ENCODE data around the gene TRIM44. TPM values are rescaled to one million over a fixed set of nuclear protein-coding genes. Genes with fewer than 3 reads are reported as not detected.
A peak's percentile ranks its signal among the peaks of the same experiment; 100 is the strongest.

The TRIM44 gene
- total RNA-seq, 1 donor from 2014 or later, result 67.4 TPM

DNA sequence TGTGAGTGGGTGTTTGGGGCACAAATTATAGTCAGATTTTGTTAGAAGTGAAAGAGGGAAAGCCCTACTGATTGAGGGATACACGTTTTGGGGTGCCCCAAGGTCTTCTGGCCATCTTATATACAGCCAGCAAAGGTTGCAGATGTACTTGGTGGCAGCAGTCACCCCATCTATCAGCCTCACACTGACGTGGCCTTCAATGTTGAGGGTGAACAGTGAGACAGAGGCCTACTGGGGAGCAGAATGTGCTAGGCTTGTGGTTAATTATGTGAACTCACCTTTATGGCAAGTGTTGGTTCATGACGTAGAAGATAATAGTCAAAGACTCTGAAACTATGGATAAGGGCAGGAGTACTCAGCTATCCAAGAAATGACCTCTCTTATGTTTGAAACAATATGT, 121.2 kb downstream of the TRIM44 start:
- peaks cover 35% of the 10 kb centered on the region for H3K4me1 Mint-ChIP-seq
- TF ChIP-seq, protein P1, sequence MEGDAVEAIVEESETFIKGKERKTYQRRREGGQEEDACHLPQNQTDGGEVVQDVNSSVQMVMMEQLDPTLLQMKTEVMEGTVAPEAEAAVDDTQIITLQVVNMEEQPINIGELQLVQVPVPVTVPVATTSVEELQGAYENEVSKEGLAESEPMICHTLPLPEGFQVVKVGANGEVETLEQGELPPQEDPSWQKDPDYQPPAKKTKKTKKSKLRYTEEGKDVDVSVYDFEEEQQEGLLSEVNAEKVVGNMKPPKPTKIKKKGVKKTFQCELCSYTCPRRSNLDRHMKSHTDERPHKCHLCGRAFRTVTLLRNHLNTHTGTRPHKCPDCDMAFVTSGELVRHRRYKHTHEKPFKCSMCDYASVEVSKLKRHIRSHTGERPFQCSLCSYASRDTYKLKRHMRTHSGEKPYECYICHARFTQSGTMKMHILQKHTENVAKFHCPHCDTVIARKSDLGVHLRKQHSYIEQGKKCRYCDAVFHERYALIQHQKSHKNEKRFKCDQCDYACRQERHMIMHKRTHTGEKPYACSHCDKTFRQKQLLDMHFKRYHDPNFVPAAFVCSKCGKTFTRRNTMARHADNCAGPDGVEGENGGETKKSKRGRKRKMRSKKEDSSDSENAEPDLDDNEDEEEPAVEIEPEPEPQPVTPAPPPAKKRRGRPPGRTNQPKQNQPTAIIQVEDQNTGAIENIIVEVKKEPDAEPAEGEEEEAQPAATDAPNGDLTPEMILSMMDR (conservative IDR thresholded peaks at IDR 0.05), result no peak
- H3K27me3 Mint-ChIP-seq (ENCODE audit: low read depth), result no peaks in the 10 kb centered on the region
- no peak for DNase-seq (ENCODE audit: low read depth, low spot score)
- no peak overlapping the region for H3K27ac Mint-ChIP-seq (ENCODE audit: unreplicated experiment)
- peaks cover 2% of the 10 kb centered on the region for H3K9me3 Mint-ChIP-seq
- peaks cover 10% of the 10 kb centered on the region for H3K36me3 Mint-ChIP-seq (ENCODE audit: low read depth)
- H3K4me3 Mint-ChIP-seq, result no peak overlapping the region

DNA sequence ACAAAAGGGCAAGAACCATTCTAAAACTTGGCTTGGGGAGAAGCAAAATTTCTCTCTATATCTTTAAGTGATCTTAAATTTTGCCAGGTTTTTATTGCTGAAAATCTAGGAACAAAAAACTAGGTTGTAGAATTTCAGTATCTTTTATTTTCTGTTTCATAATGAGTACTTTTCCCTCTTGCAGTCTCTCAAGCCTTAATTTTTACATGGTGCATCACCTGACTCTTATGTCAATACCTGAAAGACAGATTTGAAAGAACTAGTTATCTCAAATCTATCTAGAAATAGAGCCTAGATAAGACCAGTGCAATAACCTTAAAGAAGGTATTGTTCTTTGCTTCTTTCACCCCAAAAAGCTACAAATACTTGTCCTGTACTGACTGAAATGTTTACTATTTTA, 122.1 kb downstream of the TRIM44 start:
- DNase-seq (ENCODE audit: low read depth, low spot score), result no peak
- Mint-ChIP-seq H3K9me3 (no peaks in the 10 kb centered on the region), H3K4me1 (peaks cover 35% of the 10 kb centered on the region), H3K27ac (ENCODE audit: unreplicated experiment) (no peak overlapping the region), H3K27me3 (ENCODE audit: low read depth) (no peaks in the 10 kb centered on the region), H3K36me3 (ENCODE audit: low read depth) (peaks cover 3% of the 10 kb centered on the region), H3K4me3 (no peak overlapping the region)
- TF ChIP-seq, protein P1 (conservative IDR thresholded peaks at IDR 0.05), result no peak

DNA sequence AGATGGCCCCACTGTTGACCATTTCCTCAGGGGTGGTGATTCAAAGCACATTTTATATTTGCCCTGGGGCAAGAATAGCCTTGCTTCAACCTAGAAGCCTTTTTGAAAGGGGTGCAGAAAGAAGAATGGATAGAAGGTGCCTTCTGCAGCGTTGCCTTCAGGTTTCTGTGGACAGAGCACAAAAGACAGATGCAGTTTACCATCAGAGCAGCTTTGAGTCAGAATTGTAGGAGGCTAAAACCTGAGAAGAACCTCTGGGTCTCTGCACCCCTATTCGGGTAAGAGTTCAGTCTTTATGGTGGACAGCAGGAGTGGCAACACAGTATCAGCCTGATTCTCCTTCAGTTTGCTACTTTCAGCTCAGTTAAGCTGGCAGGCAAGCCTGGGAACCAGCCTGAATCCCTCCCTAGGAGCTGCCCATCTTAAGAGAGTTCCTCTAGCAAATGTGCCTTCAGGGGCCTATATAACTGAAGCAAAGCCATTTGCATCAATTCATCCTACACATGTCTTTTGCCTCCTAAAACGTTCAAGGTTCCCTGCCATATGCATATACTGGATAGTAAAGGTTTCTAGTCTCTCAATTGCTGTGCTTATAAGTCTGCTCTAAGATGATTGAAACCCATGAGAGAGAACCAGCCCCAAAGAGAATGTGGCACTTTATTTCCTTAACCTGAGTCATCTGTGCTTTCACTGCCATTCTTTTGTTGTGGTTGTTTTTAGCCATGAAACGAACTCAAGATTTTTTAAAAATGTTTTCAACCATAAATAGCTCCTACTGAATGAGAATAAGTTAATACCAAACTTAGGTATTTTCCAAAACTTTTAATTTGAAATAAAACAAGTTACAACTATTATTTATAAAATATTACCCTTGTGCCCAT, 123.0 kb downstream of the TRIM44 start:
- Mint-ChIP-seq H3K4me1 (peaks cover 32% of the 10 kb centered on the region), H3K27ac (ENCODE audit: unreplicated experiment) (no peak overlapping the region), H3K27me3 (ENCODE audit: low read depth) (no peaks in the 10 kb centered on the region), H3K9me3 (no peaks in the 10 kb centered on the region), H3K36me3 (ENCODE audit: low read depth) (no peaks in the 10 kb centered on the region), H3K4me3 (no peak overlapping the region)
- DNase-seq (ENCODE audit: low read depth, low spot score), result no peak
- TF ChIP-seq, protein P1 (conservative IDR thresholded peaks at IDR 0.05), result no peak

DNA sequence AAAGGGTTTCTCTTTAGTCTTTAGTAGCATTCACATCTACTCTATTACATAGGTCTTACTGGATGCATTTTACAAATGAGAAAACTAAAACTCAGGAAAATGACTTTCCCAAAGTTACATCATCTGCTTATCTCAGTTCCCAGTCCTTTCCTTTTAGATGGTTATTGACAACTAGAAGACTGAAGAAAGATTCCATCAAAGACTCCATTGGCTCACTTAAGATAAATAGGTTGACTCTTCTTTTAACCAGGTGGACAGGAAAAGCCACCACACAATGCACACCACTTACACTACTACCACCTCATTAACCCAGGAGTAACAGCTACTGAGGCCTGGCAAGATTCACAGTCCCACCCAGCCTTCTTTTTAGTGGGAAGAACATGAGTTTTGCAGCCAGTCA, 123.6 kb downstream of the TRIM44 start:
- H3K4me1 Mint-ChIP-seq, result peaks cover 25% of the 10 kb centered on the region
- peak overlapping the region; percentile 11 for H3K27ac Mint-ChIP-seq (ENCODE audit: unreplicated experiment)
- no peaks in the 10 kb centered on the region for H3K27me3 Mint-ChIP-seq (ENCODE audit: low read depth)
- no peaks in the 10 kb centered on the region for H3K36me3 Mint-ChIP-seq (ENCODE audit: low read depth)
- TF ChIP-seq, protein P1 (conservative IDR thresholded peaks at IDR 0.05), result no peak
- no peak overlapping the region for H3K4me3 Mint-ChIP-seq
- H3K9me3 Mint-ChIP-seq, result no peaks in the 10 kb centered on the region
- DNase-seq (ENCODE audit: low read depth, low spot score), result no peak

DNA sequence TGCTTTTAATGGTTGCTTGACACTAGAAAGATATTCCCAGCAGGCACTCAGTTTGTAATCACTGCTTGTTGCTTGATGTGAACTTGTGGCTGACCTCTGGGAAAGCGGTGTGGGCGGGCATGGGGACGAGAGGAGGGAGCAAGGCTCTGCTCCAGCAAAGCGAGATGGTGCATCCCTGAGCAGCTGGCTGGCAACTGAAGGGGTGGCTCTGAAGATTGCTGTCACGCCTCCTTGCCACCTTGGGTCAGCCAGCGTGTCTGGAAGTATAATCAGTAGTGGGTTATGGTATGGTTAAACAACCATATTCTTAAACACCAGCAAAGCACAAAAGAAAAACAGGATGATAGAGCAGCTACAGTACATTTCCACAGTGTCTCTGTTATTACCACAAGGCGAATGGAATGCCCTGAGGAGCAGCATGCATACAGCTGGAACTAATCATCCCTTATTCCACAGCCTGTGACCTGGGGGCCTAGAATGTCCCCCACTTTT, 124.5 kb downstream of the TRIM44 start:
- no peak overlapping the region for H3K4me3 Mint-ChIP-seq
- no peaks in the 10 kb centered on the region for H3K36me3 Mint-ChIP-seq (ENCODE audit: low read depth)
- H3K27ac Mint-ChIP-seq (ENCODE audit: unreplicated experiment), result peak overlapping the region; percentile 48
- TF ChIP-seq, protein P1 (conservative IDR thresholded peaks at IDR 0.05), result no peak
- no peaks in the 10 kb centered on the region for H3K9me3 Mint-ChIP-seq
- H3K27me3 Mint-ChIP-seq (ENCODE audit: low read depth), result no peaks in the 10 kb centered on the region
- DNase-seq (ENCODE audit: low read depth, low spot score), result peak; percentile 21
- H3K4me1 Mint-ChIP-seq, result peaks cover 23% of the 10 kb centered on the region
